Activated CD4-positive, alpha-beta T cell treated with anti-CD3 and anti-CD28 coated beads, Interleukin-2, amount 50 U/mL, for 48 hours (primary cell): ENCODE data around the gene ZSCAN9.

ENCODE experiments used
- DNase-seq, 2 experiments: peaks; one replicate each; pipeline ENCODE4 v3.0.0-alpha.2; 2020

ZSCAN9 gene

DNA sequence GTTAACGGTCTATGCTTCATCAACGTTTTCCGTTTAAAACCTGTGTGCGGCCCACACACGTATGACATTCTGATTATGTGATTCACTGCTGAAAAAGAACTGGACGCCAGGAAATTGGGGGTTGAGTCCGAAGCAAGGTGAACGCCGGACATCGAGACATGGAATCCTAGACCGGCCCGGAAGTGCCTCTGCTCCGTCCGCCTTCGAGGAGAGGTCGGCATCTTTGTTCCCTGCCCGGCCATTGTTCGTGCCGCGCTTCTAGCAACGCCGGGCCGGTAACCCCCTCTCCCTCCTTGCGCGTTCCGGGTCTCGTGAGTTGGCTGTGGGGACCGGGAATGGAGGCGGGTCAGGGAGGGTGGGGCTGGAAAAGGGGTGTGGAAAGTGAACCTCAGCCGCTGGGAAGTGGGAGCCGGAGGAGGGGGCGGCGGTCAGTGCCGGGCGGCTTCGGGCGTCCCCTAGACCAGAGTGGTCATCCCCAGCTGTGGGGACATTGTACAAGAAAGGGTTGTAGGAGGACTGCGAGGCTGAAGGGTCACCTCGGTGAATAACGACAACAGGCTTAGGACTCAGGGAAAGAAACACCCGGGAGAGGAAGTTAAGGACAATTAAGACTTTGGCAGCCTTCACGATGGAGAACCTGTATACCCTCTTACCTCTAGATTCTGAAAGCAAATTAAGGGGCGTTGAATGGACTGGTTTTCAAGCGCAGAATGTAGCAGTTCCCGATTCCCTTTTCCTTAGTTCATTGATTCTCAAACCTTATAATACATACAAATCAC is at the start of gene ZSCAN9:
Gene ZSCAN9, plus strand, starts transcription at position 220 of the 779 bp plus-strand sequence. CDS start 1,810 bp downstream, outside the sequence.
- DNase-seq: peak; percentile 46 to 61

DNA sequence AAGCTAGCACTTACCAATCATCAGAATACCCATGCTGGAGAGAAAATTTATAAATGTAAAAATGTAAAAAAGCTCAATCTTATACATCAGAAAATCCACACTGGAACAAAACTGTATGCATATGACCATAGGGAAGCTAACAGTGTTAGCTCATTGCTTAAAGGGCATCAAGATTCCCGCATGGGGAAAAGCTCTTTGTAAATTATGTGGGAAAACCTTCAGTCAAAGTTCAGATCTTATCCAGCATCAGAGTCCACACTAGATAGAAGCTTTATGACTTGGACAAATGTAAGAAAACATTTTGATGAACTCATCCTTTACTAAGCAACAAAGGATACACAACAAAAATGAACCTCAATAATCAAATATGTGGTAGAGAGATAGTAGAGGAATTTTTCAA is 48.7 kb upstream of the ZSCAN9 start:
- no peak for DNase-seq

DNA sequence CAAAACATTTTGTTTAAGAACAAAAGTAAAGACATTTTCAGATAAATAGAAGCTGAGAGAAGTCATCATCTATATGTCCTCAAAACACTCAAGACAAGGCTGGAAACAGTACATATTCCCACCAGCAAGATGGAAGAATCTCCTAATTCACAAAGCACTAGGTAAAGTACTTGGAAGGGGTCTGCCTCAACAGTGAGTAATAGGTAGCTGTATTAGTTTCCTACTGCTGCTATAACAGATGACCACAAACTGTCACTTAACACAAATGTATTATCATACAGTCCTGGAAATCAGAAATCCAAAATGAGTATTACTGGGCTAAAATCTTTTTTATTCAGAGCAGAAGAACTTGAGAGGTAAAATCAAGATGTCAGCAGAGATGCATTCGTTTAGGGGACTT is 42.8 kb upstream of the ZSCAN9 start:
- no peak for DNase-seq

DNA sequence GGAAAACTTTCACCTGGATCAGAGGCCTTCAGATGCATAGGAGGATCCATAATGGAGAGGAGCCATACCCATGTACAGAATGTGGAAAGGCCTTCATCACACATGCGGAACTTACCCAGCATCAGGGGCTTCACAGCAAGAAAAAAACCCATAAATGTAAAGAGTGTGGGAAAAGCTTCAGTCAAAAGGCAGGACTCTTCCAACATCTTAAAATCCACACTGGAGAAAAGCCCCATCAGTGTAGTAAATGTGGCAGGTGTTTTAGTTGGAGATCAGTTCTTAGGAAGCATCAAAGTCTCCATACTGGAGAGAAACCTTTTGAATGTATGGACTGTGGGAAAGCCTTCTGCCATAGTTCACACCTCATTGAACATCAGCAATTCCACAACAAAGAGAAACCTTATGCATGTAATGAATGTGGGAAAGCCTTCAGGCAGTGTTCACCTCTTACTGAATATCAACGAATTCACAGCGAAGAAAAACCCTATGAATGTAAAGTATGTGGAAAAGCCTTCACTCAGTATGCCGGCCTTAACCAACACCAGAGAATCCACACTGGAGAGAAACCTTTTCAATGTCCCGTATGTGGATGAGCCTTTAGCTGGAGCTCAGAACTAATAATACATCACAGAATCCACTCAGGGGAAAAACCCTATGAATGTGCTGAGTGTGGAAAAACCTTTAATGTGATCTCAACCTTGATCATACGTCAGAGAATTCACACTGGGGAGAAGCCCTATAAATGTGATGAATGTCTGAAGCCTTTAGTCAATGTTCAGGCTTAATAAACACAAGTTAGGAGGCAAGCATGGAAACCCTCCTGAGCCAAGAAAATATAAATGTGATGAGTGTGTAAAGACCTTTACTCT is 36.7 kb upstream of the ZSCAN9 start:
- DNase-seq: no peak

DNA sequence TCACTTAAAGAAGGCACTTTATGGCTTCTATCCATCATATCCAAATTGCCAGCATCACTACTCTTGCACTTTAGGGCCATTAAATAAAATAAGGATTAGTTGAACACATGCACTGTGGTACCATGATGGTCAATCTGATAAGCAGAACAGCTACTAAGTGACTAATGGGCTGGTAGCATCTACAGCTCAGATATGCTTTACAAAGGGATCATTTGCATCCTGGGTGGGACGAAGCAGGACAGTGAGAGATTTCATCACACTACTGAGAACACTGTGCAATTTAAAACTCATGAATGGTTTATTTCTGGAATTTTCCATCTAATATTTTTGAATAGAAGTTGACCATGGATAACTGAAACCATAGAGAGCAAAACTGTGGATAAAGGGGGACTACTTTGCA is 25.1 kb upstream of the ZSCAN9 start:
- no peak for DNase-seq

DNA sequence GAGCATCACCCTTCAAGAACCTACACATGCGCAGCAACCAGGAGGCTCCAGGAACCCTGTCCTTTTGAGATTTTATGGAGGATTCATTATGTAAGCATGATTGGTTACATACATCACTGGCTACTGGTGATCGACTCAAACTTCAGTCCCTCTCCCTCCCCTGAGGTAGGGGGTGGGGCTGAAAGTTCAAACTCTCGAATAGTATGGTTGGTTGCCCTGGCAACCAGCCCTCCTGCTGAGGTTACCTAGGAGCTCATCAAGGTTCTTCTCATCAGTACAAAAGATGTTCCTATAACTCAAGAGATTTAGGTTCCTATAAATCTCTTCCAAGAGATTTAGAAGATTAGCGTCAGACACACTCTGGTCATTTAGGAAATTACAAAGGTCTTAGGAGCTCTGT is 21.9 kb upstream of the ZSCAN9 start:
- no peak for DNase-seq

DNA sequence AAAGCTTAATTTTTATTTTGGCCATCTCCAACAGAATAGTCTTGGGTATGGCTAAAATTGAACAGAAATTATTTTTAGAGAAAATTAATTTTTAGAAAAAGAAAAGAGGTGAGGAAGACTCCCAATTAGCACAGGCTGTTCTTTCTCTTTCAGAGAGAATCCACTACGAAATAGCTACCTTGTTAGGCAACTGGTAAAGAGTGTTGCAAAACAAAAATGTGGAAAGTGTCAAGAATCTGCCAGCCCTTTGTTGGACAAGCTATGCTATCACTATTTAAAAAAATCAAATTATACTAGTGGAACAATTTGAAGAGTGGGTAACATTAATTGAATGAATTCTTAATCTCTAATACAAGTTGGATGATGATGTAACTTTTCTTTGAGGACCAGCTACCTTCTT is 19.2 kb upstream of the ZSCAN9 start:
- DNase-seq: no peak

DNA sequence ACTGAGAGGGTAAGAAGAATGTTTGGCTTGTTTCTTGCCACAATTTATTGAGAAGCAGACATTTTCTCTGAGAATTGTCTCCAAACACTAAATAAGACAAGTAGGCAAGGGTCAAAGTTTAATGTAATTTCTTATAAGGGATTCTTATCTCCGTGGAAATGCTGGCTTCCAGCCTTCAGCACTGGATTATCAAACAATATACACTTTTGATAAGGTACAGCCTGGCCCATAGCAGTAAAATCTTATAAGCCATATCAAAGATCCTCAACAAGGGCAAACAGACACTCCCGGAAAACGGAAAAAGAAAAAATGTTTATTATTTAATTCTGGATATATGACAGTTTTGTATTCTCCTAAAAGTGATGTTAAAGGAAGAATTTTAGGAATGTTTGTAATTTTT is 18.5 kb upstream of the ZSCAN9 start:
- no peak for DNase-seq

DNA sequence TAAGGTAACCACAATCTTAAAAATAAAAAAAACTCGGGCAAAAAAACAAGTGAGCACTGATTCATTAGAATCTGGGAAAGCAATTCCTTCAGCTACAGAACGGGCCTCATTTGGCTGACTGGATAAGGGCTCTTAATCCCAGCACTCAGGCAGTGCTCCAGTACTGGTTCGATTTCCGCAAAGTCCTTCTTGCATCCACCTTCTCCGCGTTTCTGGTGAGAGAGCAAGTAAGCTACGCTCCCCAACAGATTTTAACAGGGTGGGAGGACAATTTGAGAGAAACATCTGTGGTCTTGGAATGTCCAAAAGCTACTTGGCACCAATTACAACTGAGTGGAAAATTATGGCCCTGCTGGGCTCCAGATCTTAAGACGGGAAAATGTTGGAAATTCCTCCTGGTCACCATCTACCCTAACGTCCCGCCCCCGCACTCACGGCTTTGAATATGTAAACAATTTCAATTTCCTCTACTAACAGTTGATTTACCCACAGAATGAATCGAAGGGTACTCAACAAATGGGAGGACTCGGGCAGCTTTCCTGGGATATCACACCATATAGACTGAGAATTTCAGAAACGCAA is 18.1 kb upstream of the ZSCAN9 start:
- no peak for DNase-seq

DNA sequence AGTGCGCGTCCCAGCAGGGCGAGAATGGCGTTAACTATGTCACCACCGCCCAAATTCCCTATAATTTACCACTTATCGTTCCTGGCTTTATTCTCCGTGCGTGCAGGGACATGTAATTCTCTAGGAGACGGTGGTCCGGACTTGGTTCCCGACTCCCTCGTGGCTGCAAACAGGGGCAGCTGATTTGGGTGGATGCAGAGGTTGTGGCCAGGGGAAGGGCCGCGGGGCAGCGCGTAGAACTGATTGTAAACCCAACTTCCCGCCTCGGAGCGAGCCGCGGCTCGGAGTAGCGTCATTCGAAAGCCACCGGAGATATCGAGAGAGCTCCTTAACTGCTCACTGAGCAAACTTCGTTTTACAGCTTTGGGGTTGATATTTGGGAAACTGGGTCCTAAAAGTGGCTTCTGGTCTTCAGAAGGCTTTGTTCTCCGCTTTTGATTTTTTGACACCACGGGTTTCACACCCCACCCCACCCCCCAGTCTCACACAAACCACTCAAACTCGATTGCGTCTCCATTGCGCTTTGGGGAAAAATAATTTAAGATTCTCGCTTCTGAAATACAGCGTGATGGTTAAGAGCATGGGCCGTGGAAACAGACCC is 17.5 kb upstream of the ZSCAN9 start:
- peak; percentile 18 to 27 for DNase-seq

DNA sequence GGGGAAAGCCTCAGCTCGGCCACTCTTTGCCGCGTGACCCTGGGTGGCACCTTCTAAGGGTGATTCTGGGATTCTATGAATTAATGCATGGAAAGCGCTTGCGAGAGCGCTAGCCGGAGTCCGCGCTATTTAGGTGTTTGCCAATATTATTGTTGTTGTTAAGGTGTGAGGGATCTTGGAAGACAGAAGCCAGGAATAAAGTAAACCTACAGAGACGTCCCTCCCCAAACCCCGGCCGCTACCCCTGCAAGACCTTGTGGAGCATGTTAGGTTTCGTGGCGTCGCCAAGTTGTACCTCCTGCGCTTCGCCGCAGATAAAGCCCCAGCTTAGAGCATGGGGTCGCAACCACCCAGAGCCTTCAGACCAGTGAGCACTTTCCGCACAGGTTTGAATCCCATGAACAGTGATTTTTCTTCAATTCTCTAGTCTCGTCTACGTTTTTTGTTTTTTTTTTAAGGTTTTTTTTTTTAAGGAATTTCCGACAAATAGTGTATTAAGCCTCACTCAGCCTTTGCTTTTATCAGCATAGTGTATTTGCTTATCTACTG is 16.9 kb upstream of the ZSCAN9 start:
- no peak for DNase-seq

DNA sequence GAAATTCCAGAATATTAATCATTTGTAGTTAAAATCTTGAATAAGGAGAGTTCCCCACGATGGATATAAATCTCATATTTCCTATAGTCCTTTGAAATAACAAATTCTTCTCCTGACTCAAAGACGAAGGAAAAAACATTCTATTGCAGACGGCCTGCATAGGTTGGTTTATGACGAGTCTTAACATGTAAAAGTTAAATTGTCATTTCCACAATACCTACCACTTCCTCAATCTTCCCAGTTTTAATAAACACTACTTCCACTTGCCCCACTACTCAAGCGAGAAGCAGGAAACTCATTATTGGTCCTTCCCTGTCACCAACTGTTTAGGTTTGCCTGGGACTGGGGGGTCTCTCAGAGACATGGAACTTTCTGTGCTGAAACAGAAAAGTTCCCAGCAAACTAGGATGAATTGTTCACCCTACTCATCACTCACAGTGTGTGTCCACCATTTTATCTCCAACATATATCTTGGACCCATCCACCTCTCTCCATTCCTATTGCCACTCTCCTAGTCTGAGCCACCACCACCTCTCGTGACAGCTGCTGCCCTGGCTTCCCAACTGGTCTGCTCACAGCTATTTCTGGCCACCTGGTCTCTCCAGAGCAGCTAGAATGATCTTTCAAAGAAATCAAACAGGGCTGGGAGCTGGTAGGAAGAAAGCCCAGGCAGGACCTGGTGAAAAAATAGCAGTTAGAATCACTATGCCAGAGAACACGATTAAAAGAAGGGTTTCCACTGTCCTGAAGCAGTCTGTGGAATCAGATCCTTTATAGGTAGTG is 15.1 kb upstream of the ZSCAN9 start:
- DNase-seq: no peak

DNA sequence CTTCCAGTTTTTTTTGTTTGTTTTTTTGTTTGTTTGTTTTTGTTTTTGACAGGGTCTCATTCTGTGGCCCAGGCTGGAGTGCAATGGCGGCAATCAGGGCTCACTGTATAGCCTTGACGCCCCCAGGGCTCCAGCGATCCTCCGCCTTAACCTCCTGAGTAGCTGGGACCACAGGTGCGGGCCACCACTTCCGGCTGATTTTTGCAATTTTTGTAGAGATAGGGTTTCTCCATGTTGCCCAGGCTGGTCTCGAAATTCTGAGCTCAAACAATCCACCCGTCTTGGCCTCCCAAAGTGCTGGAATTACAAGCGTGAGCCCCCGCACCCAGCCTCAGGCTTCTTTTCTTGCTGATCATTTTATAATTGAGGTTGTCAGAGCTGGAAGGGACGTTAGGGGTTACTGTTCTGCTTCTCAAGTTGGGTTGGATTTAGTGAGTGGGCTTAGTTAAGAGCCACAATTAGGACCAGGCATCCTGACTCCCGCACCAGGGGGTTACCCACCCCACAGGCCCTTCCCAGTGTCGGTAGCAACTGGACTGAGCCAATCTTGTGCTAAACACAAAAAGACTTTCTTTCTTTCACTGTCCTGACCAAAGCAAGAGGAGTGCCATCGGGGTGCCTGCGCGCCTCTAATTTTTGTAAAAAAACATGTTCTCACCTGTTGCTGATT is 13.1 kb upstream of the ZSCAN9 start:
- DNase-seq: peak in 1 of 2 experiments; percentile 11

DNA sequence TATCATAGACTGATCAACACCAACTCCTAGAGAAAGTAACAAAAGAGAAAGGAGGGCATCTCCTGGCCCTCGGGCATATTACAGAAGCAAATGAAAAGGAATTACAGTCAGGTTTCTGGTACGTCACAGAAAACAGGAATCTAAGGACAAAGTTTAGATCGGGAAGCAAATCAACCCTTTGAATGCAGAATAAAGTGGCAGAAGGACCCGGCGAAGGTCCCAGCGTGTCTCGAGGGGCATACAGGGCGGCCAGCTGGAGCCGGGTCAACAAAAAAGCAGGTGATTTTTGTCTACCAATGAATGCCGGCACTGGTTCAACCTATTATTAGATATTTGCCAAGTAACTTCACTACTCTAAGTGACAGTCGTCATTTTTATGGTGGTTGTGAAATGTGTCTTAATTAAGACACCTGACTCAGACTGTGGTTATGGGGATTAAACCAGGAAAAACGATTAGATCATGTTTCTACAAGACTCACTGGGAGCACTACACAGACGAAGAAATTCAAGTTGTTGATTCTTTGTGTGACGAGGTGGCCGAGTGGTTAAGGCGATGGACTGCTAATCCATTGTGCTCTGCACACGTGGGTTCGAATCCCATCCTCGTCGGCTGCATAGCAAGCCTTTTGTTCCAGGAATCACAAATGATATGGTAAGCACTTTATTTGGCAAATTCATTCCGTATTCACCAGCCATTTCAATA is 12.4 kb upstream of the ZSCAN9 start:
- peak; percentile 77 to 83 for DNase-seq

DNA sequence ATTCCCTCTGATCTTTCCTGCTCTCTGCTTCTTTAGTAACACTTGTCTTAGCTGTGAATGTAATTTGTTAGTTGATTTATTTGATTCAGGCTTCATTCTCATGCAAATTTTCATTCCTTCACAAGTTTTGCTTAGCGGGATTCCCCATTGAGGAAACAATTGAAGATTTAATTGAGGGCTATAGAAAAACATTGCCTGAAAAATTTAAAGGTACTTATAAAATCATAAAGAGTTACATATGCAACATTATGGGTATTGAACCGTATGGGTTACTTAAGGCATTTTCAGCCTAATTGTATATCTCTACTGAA is 11.9 kb upstream of the ZSCAN9 start:
- DNase-seq: no peak

DNA sequence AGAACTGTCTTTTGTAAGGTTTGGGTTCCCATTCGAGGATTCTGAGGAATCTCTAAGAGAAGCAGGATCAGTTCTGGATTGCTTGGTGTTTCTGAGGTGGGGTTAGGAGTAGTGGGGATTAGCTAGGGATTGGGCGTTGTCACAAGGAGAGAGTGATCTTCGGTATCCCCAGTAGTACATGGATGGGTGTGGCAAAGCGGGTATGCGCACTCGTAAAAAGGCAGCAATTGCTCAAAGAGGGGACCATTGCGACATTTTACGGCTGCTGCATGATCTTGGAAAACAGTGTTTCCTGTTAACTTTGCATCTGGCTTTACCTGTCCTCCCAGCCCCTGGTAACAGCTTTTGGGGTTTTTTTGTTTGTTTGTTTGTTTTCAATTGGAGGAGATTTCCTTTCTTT is 9.7 kb upstream of the ZSCAN9 start:
- DNase-seq: no peak

DNA sequence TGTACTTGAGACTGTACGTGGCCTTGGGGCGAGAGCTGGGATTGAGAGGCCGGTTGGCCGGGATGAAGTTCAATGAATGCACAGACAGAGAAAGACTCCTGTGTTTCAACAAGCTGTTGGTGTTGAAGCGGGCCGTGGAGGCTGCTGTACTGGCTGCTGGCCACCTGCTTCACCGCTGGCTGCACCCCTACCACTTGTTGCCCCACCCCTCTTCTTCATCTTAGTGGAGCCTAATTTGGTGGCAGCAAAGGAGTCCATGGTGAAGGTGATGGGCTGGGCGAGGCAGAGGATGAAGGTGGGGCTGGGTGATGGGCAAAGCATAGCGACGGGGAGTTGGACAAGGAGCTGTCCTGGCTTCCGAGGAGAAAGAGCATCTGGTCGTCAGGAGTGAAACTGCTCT is 7.2 kb upstream of the ZSCAN9 start:
- no peak for DNase-seq

DNA sequence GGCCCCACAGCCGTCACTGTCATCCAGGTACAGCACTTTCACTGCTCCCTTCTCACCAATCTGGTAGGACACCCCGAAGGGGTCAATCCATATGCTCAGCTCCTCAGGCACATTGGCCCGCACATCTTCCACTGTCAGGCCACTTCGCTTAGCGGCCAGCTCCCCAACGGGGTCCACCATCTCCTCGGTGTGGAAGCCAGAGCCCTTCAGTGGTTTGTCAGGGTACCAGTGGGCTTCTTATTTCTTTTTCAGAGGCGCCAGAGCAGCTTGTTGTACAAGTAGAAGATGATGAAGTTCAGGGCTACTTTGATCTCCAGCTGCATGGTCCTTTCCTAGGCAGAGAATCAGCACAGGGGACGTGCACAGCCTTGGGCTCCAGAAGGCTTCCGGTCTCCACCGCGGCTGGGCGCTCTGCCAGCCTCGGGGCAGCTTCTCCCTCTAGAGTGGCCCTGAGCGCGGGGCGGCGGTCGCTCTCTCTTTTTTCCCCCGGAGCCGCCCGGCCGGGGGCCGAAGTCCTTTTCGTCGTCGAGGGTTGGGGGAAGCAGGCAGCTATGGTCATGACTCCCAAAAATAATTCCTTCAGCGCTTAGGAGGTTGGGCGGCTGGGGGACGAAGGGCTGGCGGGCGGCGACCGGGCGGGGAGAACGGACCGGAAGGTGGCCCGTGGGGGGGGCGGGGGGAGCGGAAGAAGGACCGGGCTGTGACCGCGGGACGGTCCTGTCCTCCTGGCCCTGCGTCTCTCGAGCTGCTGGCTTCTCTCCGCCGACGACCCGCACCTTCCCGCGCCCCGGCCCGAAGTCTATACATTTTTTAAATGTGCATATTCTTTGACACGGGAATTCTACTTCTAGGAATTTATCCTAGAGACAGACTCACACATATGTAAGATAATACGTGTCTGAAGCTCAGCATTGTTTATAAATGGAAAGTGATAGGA is 6.5 kb upstream of the ZSCAN9 start:
- peak; percentile 52 to 61 for DNase-seq

DNA sequence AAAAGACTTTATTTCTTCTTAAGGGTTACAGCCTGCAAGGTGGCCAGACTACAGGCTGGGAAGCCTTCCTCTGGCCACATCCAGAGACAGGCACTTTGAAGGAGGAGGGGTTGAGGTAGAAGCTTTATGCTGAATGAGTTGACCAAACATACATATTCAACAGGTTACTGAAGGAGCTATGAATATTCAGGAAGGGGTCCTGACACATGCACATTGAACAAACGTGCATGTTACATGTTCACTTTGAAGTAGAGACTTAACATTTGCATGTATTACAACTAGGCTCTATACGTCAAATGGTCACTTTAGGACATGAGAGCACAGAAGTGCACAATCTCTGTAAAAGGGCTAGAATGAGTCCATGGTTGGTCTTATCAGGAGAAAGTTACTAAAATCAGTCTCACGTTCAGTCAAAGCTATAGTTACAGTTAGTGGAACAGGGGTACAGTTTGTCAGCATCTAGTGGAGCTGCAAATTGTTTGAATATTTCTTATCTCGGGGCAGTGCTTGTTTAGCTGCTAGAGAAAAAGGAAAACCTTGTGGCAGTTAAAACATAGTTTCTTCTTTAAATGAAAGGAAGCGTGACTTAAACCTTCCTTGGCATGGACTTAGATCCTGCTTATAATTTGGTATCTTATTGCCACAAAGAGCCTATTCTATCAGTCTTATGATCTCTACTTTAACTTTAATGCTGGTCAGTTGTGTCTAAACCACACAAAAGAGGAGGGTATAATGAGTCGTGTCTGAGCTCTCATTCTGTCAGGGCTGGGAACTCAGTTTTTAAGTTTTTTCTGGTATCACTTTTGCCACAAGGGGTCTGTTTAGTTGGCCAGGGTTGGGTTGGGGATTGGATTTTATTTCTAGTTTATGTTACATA is 4.6 kb upstream of the ZSCAN9 start:
- no peak for DNase-seq
